ENCODE data around the gene RAB5A.
"Not testable (repeated sequence)": the region's sequence is repeated elsewhere in the genome, so short reads cannot be mapped to it uniquely, and the experiment has no call there.

Gene RAB5A

GRCh38 chr3:20023623-20024405 is 76.9 kb downstream of the RAB5A start:
- DNase-seq (ENCODE audit: low read depth, low spot score), result no peak

GRCh38 chr3:20027136-20027535 is 80.2 kb downstream of the RAB5A start:
- DNase-seq (ENCODE audit: low read depth, low spot score), result no peak

DNA sequence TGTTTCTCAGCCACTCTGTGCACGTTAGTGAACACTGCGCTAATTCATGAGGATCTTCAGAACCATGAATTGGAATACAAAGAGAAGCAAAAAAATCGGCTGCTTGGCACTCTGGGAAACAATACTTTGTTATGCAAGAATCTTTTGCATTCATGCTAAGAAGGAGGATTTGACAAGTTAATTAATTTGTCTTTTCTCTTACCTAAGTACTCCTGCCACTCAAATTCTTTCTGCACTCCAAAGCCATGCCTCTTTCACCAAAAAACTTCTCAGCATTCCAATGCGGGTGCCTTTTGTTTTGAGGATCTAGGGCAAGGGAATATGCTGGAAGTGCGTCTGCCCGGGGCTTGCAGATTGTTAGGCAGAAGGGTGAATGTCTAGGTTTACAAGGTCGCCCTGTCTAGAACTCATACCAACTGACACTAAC is 82.0 kb downstream of the RAB5A start:
- DNase-seq (ENCODE audit: low read depth, low spot score), result peak; percentile 62

- DNase-seq (ENCODE audit: low read depth, low spot score), result not testable (repeated sequence)
These were observed 85.0 kb downstream of the RAB5A start for GRCh38 chr3:20031939-20032338.
